H1 (cell line): ENCODE data around the gene ELOVL6. TPM values are rescaled to one million over a fixed set of nuclear protein-coding genes. Genes with fewer than 3 reads are reported as not detected.

Source experiments
- CTCF ChIA-PET: fragments of 300-600 bp; sonication (Branson Sonifier 250); formaldehyde crosslinking; loops from one replicate; lab custom pipeline; 2021; ENCODE audit not compliant: partially characterized antibody; lab: Charles Lee
- POLR2A ChIA-PET: fragments of 300-600 bp; sonication (Branson Sonifier 250); formaldehyde crosslinking; loops from one replicate; lab custom pipeline; 2021; ENCODE audit warnings: inconsistent platforms; ENCODE audit not compliant: partially characterized antibody; lab: Charles Lee
- DNase-seq, 2 experiments: peaks; one replicate each; pipeline versions ENCODE4 v3.0.0 to v3.0.0-alpha.2; 2010 to 2022; ENCODE audit warnings: low spot score in 2 of 2, low read depth in 1 of 2, mixed read lengths in 1 of 2
- FAIRE-seq: peaks from 2 replicates; lab custom pipeline; 2011; peaks lifted over from hg19 to GRCh38; lab: Jason Lieb, UNC
- H2AFZ ChIP-seq: 2 replicates; pipeline ENCODE4 v1.8.1; 2012; ENCODE audit warnings: low read length, inconsistent platforms
- H2AK5ac ChIP-seq: 2 replicates; pipeline ENCODE4 v1.6.1; 2013; ENCODE audit warnings: low read depth, low read length
- H2BK120ac ChIP-seq: replicated peaks from 2 replicates; pipeline ENCODE3; 2013; ENCODE audit warnings: low read depth, low read length, inconsistent platforms
- H2BK12ac ChIP-seq: 2 replicates; pipeline ENCODE4 v1.6.1; 2013; ENCODE audit warnings: low read depth, low read length
- H2BK15ac ChIP-seq: 2 replicates; pipeline ENCODE4 v1.6.1; 2013; ENCODE audit warnings: low read length
- H2BK20ac ChIP-seq: 2 replicates; pipeline ENCODE4 v1.6.1; 2013; ENCODE audit warnings: low read length
- H2BK5ac ChIP-seq: 2 replicates; pipeline ENCODE4 v1.6.1; 2013; ENCODE audit warnings: low read depth, low read length
- H3K14ac ChIP-seq: 2 replicates; pipeline ENCODE4 v1.6.1; 2013; ENCODE audit warnings: inconsistent platforms; ENCODE audit not compliant: insufficient read length
- H3K18ac ChIP-seq: 2 replicates; pipeline ENCODE4 v1.6.1; 2013; ENCODE audit warnings: low read length; ENCODE audit errors: extremely low read depth
- H3K23ac ChIP-seq: 2 replicates; pipeline ENCODE4 v1.6.1; 2013; ENCODE audit warnings: inconsistent platforms; ENCODE audit not compliant: insufficient read length
- H3K23me2 ChIP-seq: 2 replicates; pipeline ENCODE4 v1.6.1; 2013; ENCODE audit warnings: low read depth, low read length
- H3K27ac ChIP-seq: 2 replicates; pipeline ENCODE4 v1.6.1; 2011; ENCODE audit warnings: low read depth, low read length, inconsistent platforms
- H3K27me3 ChIP-seq, 4 experiments: replicated peaks in 1 of 4; 1 replicate in 1 of 4; 2 replicates in 3 of 4; pipeline versions ENCODE4 v1.6.1 to v1.8.1; 2011 to 2013; ENCODE audit warnings: low read length in 3 of 4, mild to moderate bottlenecking in 3 of 4, inconsistent platforms in 2 of 4, mixed read lengths in 2 of 4, moderate library complexity in 1 of 4; ENCODE audit not compliant: control insufficient read depth in 3 of 4, insufficient read depth in 3 of 4; ENCODE audit errors: extremely low read depth in 1 of 4
- H3K36me3 ChIP-seq, 4 experiments: 2 replicates each; pipeline versions ENCODE4 v1.6.1 to v1.8.1; 2011 to 2013; ENCODE audit warnings: mild to moderate bottlenecking in 4 of 4, low read length in 3 of 4, moderate library complexity in 2 of 4, control low read depth in 1 of 4, inconsistent platforms in 1 of 4; ENCODE audit not compliant: insufficient read depth in 4 of 4, control insufficient read depth in 2 of 4
- H3K4ac ChIP-seq: replicated peaks from 2 replicates; pipeline ENCODE3; 2013; ENCODE audit warnings: low read length, low read depth, mixed read lengths, inconsistent platforms; ENCODE audit not compliant: insufficient read length
- H3K4me1 ChIP-seq, 4 experiments: replicated peaks in 1 of 4; 1 replicate in 1 of 4; 2 replicates in 3 of 4; pipeline versions ENCODE4 v1.6.1 to v1.8.1; 2011 to 2013; ENCODE audit warnings: low read length in 3 of 4, inconsistent platforms in 2 of 4, mixed read lengths in 1 of 4; ENCODE audit not compliant: insufficient read depth in 4 of 4, control insufficient read depth in 3 of 4
- H3K4me2 ChIP-seq, 2 experiments: 2 replicates each; pipeline versions ENCODE4 v1.6.1 to v1.8.1; 2011 to 2013; ENCODE audit warnings: low read depth in 2 of 2, low read length in 2 of 2, control low read depth in 1 of 2, inconsistent platforms in 1 of 2, mild to moderate bottlenecking in 1 of 2; ENCODE audit not compliant: insufficient read depth in 1 of 2
- H3K4me3 ChIP-seq, 4 experiments: fragments of 200-600, 300-600 bp in 1 of 4; sonication (generic), shearing (Covaris generic), sonication (Bioruptor Twin) in 1 of 4; 2 replicates each; pipeline versions ENCODE4 v1.5.1 to v1.8.1; 2011 to 2016; ENCODE audit warnings: low read length in 4 of 4, low read depth in 3 of 4, control low read depth in 2 of 4, inconsistent platforms in 2 of 4, mild to moderate bottlenecking in 2 of 4, mixed read lengths in 1 of 4, moderate library complexity in 1 of 4; ENCODE audit not compliant: insufficient read depth in 2 of 4; ENCODE audit errors: extremely low read depth in 1 of 4
- H3K56ac ChIP-seq: replicated peaks from 2 replicates; pipeline ENCODE3; 2013; ENCODE audit warnings: low read depth, mild to moderate bottlenecking, mixed read lengths, low read length, inconsistent platforms; ENCODE audit not compliant: insufficient read length
- H3K79me1 ChIP-seq: 2 replicates; pipeline ENCODE4 v1.6.1; 2013; ENCODE audit warnings: low read depth, low read length, control low read depth
- H3K79me2 ChIP-seq, 2 experiments: 2 replicates each; pipeline versions ENCODE4 v1.6.1 to v1.8.1; 2012 to 2013; ENCODE audit warnings: low read length in 2 of 2, mild to moderate bottlenecking in 2 of 2, inconsistent platforms in 1 of 2; ENCODE audit not compliant: insufficient read depth in 2 of 2, control insufficient read depth in 1 of 2
- H3K9ac ChIP-seq, 4 experiments: replicated peaks in 1 of 4; 1 replicate in 1 of 4; 2 replicates in 3 of 4; pipeline versions ENCODE4 v1.6.1 to v1.8.1; 2011 to 2013; ENCODE audit warnings: low read depth in 3 of 4, low read length in 3 of 4, control low read depth in 2 of 4, mild to moderate bottlenecking in 2 of 4, moderate library complexity in 2 of 4, inconsistent platforms in 1 of 4; ENCODE audit errors: extremely low read depth in 1 of 4
- H3K9me3 ChIP-seq, 2 experiments: 2 replicates each; pipeline versions ENCODE4 v1.6.1 to v1.8.1; 2012 to 2013; ENCODE audit warnings: mild to moderate bottlenecking in 2 of 2, moderate library complexity in 2 of 2, control low read depth in 1 of 2, inconsistent platforms in 1 of 2, low read depth in 1 of 2, low read length in 1 of 2, mixed read lengths in 1 of 2; ENCODE audit not compliant: insufficient read depth in 2 of 2
- H4K20me1 ChIP-seq, 2 experiments: replicated peaks in 1 of 2; 2 replicates each; pipeline versions ENCODE3 to v1.8.1; 2011 to 2013; ENCODE audit warnings: inconsistent platforms in 2 of 2, low read length in 2 of 2, mild to moderate bottlenecking in 1 of 2; ENCODE audit not compliant: insufficient read depth in 2 of 2, control insufficient read depth in 1 of 2
- H4K5ac ChIP-seq: 2 replicates; pipeline ENCODE4 v1.6.1; 2013; ENCODE audit warnings: low read length, low read depth, mixed read lengths, inconsistent platforms; ENCODE audit not compliant: insufficient read length
- H4K8ac ChIP-seq: 2 replicates; pipeline ENCODE4 v1.8.0; 2013; ENCODE audit warnings: mild to moderate bottlenecking, moderate library complexity, low read length, inconsistent platforms; ENCODE audit not compliant: insufficient read depth; ENCODE audit errors: extremely low read depth
- H4K91ac ChIP-seq: replicated peaks from 2 replicates; pipeline ENCODE3; 2013; ENCODE audit warnings: low read length, mixed read lengths, inconsistent platforms; ENCODE audit not compliant: insufficient read length
- GABPA ChIP-seq: IDR thresholded peaks from 2 replicates; pipeline ENCODE4 v1.6.1; 2011; ENCODE audit warnings: mild to moderate bottlenecking, low read length, moderate library complexity, borderline replicate concordance; ENCODE audit not compliant: insufficient read depth
- HDAC6 ChIP-seq: IDR thresholded peaks from one replicate; pipeline ENCODE4 v1.7.1; 2012; ENCODE audit warnings: low read depth, mild to moderate bottlenecking, inconsistent platforms, low read length, moderate library complexity
- KDM5A ChIP-seq: fragments of 200-600 bp; IDR thresholded peaks from 2 replicates; pipeline ENCODE4 v1.7.1; 2012; ENCODE audit warnings: mild to moderate bottlenecking, low read length, inconsistent platforms, mixed read lengths
- PHF8 ChIP-seq: fragments of 200-600 bp; sonication (generic); conservative IDR thresholded peaks from 2 replicates; pipeline ENCODE4 v1.7.1; 2012; ENCODE audit warnings: low read depth, mild to moderate bottlenecking, inconsistent platforms, low read length, moderate library complexity
- POLR2AphosphoS5 ChIP-seq: IDR thresholded peaks from 2 replicates; pipeline ENCODE4 v1.6.1; 2011; ENCODE audit warnings: low read depth, low read length
- POU5F1 ChIP-seq: IDR thresholded peaks from 2 replicates; pipeline ENCODE4 v1.6.1; 2011; ENCODE audit warnings: low read depth, mild to moderate bottlenecking, low read length, moderate library complexity
- RBBP5 ChIP-seq: IDR thresholded peaks from 2 replicates; pipeline ENCODE4 v1.7.1; 2012; ENCODE audit warnings: low read depth, mild to moderate bottlenecking, inconsistent platforms, low read length, moderate library complexity, borderline replicate concordance
- ZNF274 ChIP-seq: IDR thresholded peaks from 2 replicates; pipeline ENCODE4 v1.7.0; 2012; ENCODE audit warnings: low read length, borderline replicate concordance; ENCODE audit errors: extremely low read depth
- WGBS, 2 experiments: shearing (Covaris generic) in 1 of 2; methylation state at CpG; one replicate each; pipeline versions ENCODE4 v1.1.6 to v1.1.7; 2013 to 2015; ENCODE audit warnings: low lambda C conversion rate in 2 of 2, mixed read lengths in 2 of 2, inconsistent platforms in 1 of 2, low coverage in 1 of 2, missing lambda C conversion rate in 1 of 2; ENCODE audit not compliant: insufficient replicate concordance in 2 of 2, insufficient coverage in 1 of 2, insufficient read length in 1 of 2; ENCODE audit errors: extremely low coverage in 1 of 2, missing lambda C conversion rate in 1 of 2; 5-methylcytosine and 5-hydroxymethylcytosine counted together
- polyA plus RNA-seq, 7 experiments: library from polyadenylated mRNA; depleted of rRNA in 3 of 7; stranded (reverse) in 5 of 7; unstranded in 2 of 7; fragments of >200 nt in 5 of 7; fragments of 200-250 nt in 2 of 7; gene quantifications; 1 replicate in 5 of 7; 2 replicates in 1 of 7; 4 replicates in 1 of 7; pipeline versions ENCODE4 v1.2.1 to v1.2.3, GENCODE V29; 2011 to 2013; ENCODE audit warnings: missing spikeins in 2 of 7, mixed read lengths in 2 of 7
- total RNA-seq: library from RNA; stranded (reverse); fragmentation: NEBNext Ultra II Directional; extraction: Animal tissue kit (Norgen Biotek cat#: 25700); gene quantifications from 2 replicates; pipeline ENCODE4 v1.2.1, GENCODE V29; 2021

ELOVL6 gene
- total and polyA plus RNA-seq, 2 of the 8 experiments (the other 6 are each of a cell fraction or from before 2014, with no cell fraction given): 27.8 to 86.6 TPM

DNA sequence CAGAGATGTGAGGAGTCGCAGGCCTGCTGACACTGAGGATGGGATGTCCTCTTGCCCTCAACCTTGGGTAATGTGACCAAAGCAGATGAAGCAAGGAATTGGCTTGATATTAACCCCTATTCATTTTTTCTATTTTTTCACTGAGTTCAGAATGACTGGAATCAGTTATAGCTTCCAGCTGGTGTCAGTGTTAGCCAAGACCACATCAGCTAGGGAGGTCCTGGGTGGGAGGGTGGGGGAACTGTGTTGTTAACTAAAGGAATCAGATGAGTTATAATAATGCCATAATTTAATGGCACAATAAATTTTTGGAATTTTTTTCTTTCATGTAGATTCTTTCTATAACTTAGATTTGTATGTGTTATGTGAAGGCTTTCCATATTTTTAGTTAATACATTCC is 193.9 kb downstream of the ELOVL6 start:
- Histone ChIP-seq H2AFZ (no peak overlapping the region), H3K14ac (no peak overlapping the region), H3K18ac (no peak overlapping the region), H2BK12ac (no peak overlapping the region), H3K9ac (no peak overlapping the region), H3K79me1 (no peaks in the 10 kb centered on the region), H2BK120ac (no peak overlapping the region), H3K4me1 (0 out of 7 replicates have a peak, but pooled peaks cover 0 to 1% (median 0%) of the 10 kb centered on the region in 4 experiments), H3K9me3 (no peaks in the 10 kb centered on the region), H2BK5ac (no peak overlapping the region), H2BK15ac (no peak overlapping the region), H4K91ac (no peak overlapping the region), H4K5ac (no peak overlapping the region), H3K36me3 (no peaks in the 10 kb centered on the region), H3K27me3 (no peaks in the 10 kb centered on the region), H2BK20ac (no peak overlapping the region), H3K4ac (no peak overlapping the region), H3K4me2 (no peak overlapping the region), H3K79me2 (no peaks in the 10 kb centered on the region), H3K56ac (no peak overlapping the region), H2AK5ac (no peak overlapping the region), H3K23me2 (no peaks in the 10 kb centered on the region), H3K27ac (no peak overlapping the region), H4K8ac (no peak overlapping the region), H3K4me3 (no peak overlapping the region), H3K23ac (no peak overlapping the region), H4K20me1 (no peaks in the 10 kb centered on the region)
- 82% methylated on average over 1 of the region's 1 CpG; no CpG with 5 or more reads in 1 of the 2 experiments for WGBS, 2 experiments
- ChIA-PET POLR2A (interaction anchor here (0.9 kb wide), 1 partner anchor 39 kb away, joined by 4 read pairs; no protein-coding TSS in a partner anchor), CTCF (interaction anchor here (0.9 to 16.6 kb wide), 6 partner anchors 14 to 509 kb away, joined by 3 to 389 read pairs (median 11); no protein-coding TSS in a partner anchor)
- DNase-seq (no peak), FAIRE-seq (no peak)
- no peak for TF ChIP-seq KDM5A
- no peak for TF ChIP-seq ZNF274
- TF ChIP-seq PHF8: no peak
- TF ChIP-seq RBBP5: no peak
- TF ChIP-seq GABPA: no peak
- TF ChIP-seq POU5F1: no peak
- no peak for TF ChIP-seq HDAC6
- no peak for TF ChIP-seq POLR2AphosphoS5
